ENCODE data around the gene POLN.

Gene POLN

GRCh38 chr4:2241410-2242353, at the start of gene POLN, which contains the start of gene HAUS3:
POLN (minus strand) TSS chr4:2242121; CDS start chr4:2229231, 12,890 bp downstream.
HAUS3 (minus strand) TSS chr4:2242121; CDS start chr4:2240946, 1,175 bp downstream.
- peak; percentile 93 for ATAC-seq
- no peak for TF ChIP-seq RARB (CRISPR knock-in tag; IDR thresholded peaks at IDR 0.05)
- no peak for TF ChIP-seq TOX (CRISPR knock-in tag; IDR thresholded peaks at IDR 0.05; ENCODE audit: borderline replicate concordance)
- no peak for TF ChIP-seq ARNTL (CRISPR knock-in tag; IDR thresholded peaks at IDR 0.05; ENCODE audit: borderline replicate concordance, low read depth)
- TF ChIP-seq ZNF565 (CRISPR knock-in tag; conservative IDR thresholded peaks at IDR 0.05; ENCODE audit: low read depth): no peak
- no peak for TF ChIP-seq BACH2 (CRISPR knock-in tag; IDR thresholded peaks at IDR 0.05; ENCODE audit: borderline replicate concordance)
- no peak for TF ChIP-seq CSRNP3 (CRISPR knock-in tag; IDR thresholded peaks at IDR 0.05)
- no peak for TF ChIP-seq ZNF70 (CRISPR knock-in tag; IDR thresholded peaks at IDR 0.05)
- TF ChIP-seq OSR1 (CRISPR knock-in tag; IDR thresholded peaks at IDR 0.05): no peak
- TF ChIP-seq PATZ1 (CRISPR knock-in tag; IDR thresholded peaks at IDR 0.05; ENCODE audit: borderline replicate concordance): no peak

- TF ChIP-seq POU6F1 (CRISPR knock-in tag; IDR thresholded peaks at IDR 0.05; ENCODE audit: borderline replicate concordance, low read depth) (no peak), ZNF565 (CRISPR knock-in tag; conservative IDR thresholded peaks at IDR 0.05; ENCODE audit: low read depth) (no peak), ZNF70 (CRISPR knock-in tag; IDR thresholded peaks at IDR 0.05) (no peak), TCF4 (CRISPR knock-in tag; IDR thresholded peaks at IDR 0.05; ENCODE audit: borderline replicate concordance) (no peak), GLIS3 (CRISPR knock-in tag; IDR thresholded peaks at IDR 0.05) (no peak), TSHZ2 (CRISPR knock-in tag; IDR thresholded peaks at IDR 0.05) (no peak), ZC3H10 (CRISPR knock-in tag; IDR thresholded peaks at IDR 0.05) (no peak), OSR1 (CRISPR knock-in tag; IDR thresholded peaks at IDR 0.05) (no peak), CREB5 (CRISPR knock-in tag; IDR thresholded peaks at IDR 0.05; ENCODE audit: low read depth) (no peak), ESRRG (CRISPR knock-in tag; IDR thresholded peaks at IDR 0.05) (no peak), ZFP30 (CRISPR knock-in tag; IDR thresholded peaks at IDR 0.05) (no peak), RARB (CRISPR knock-in tag; IDR thresholded peaks at IDR 0.05) (no peak), TOX (CRISPR knock-in tag; IDR thresholded peaks at IDR 0.05; ENCODE audit: borderline replicate concordance) (no peak)
These were observed 49.2 kb upstream of the POLN start for GRCh38 chr4:2290974-2291704.

GRCh38 chr4:2290488-2290887, 48.6 kb upstream of the POLN start:
- TF ChIP-seq GLIS3 (CRISPR knock-in tag; IDR thresholded peaks at IDR 0.05) (no peak), ZNF565 (CRISPR knock-in tag; conservative IDR thresholded peaks at IDR 0.05; ENCODE audit: low read depth) (no peak), RARB (CRISPR knock-in tag; IDR thresholded peaks at IDR 0.05) (no peak), CSDC2 (CRISPR knock-in tag; IDR thresholded peaks at IDR 0.05) (no peak), ZFP3 (CRISPR knock-in tag; IDR thresholded peaks at IDR 0.05) (no peak), ZNF8 (CRISPR knock-in tag; IDR thresholded peaks at IDR 0.05) (no peak), SNAI2 (CRISPR knock-in tag; IDR thresholded peaks at IDR 0.05) (no peak), POU6F1 (CRISPR knock-in tag; IDR thresholded peaks at IDR 0.05; ENCODE audit: borderline replicate concordance, low read depth) (no peak)
- no peak for ATAC-seq

More at GRCh38 chr4:2290974-2291704, 49.2 kb upstream of the POLN start:
- ATAC-seq: no peak

Measured in SK-N-SH treated with all-trans-retinoic acid at 6 μM for 48 hours (cell line).